Neuron (in vitro differentiated cells): ENCODE data around the gene SERPINA3.
"Not testable (repeated sequence)": the region's sequence is repeated elsewhere in the genome, so short reads cannot be mapped to it uniquely, and the experiment has no call there.

Source experiments
- H2AFZ ChIP-seq: one replicate; pipeline ENCODE4 v1.6.1; 2013; ENCODE audit warnings: low read depth, mild to moderate bottlenecking, inconsistent platforms, low read length, moderate library complexity
- H3K27me3 ChIP-seq: one replicate; pipeline ENCODE4 v1.6.1; 2013; ENCODE audit warnings: low read length; ENCODE audit not compliant: insufficient read depth
- H3K36me3 ChIP-seq: one replicate; pipeline ENCODE4 v1.6.1; 2013; ENCODE audit warnings: low read length; ENCODE audit not compliant: insufficient read depth
- H3K4me1 ChIP-seq: one replicate; pipeline ENCODE4 v1.6.1; 2013; ENCODE audit warnings: low read length; ENCODE audit not compliant: insufficient read depth
- H3K4me3 ChIP-seq: 2 replicates; pipeline ENCODE4 v1.5.1; 2013; ENCODE audit warnings: mild to moderate bottlenecking, low read length, moderate library complexity
- H3K9me3 ChIP-seq: one replicate; pipeline ENCODE4 v1.6.1; 2013; ENCODE audit warnings: low read length

The SERPINA3 gene

GRCh38 chr14:94635154-94635553 is 23.0 kb downstream of the SERPINA3 start:
- H2AFZ ChIP-seq: no peak overlapping the region
- H3K4me3 ChIP-seq: no peak overlapping the region
- no peaks in the 10 kb centered on the region for H3K9me3 ChIP-seq
- no peaks in the 10 kb centered on the region for H3K27me3 ChIP-seq
- no peaks in the 10 kb centered on the region for H3K4me1 ChIP-seq
- no peaks in the 10 kb centered on the region for H3K36me3 ChIP-seq

- H3K36me3 ChIP-seq: no peaks in the 10 kb centered on the region
- no peak overlapping the region for H3K4me3 ChIP-seq
- no peaks in the 10 kb centered on the region for H3K4me1 ChIP-seq
- no peaks in the 10 kb centered on the region for H3K9me3 ChIP-seq
- no peaks in the 10 kb centered on the region for H3K27me3 ChIP-seq
- H2AFZ ChIP-seq: no peak overlapping the region
These were observed 24.7 kb downstream of the SERPINA3 start for GRCh38 chr14:94636744-94637412.

GRCh38 chr14:94637814-94638213 is 25.6 kb downstream of the SERPINA3 start:
- not testable (repeated sequence) for H2AFZ ChIP-seq, H3K4me1 ChIP-seq, H3K9me3 ChIP-seq, H3K4me3 ChIP-seq, H3K36me3 ChIP-seq, H3K27me3 ChIP-seq

GRCh38 chr14:94638339-94638738 is 26.1 kb downstream of the SERPINA3 start:
- no peaks in the 10 kb centered on the region for H3K9me3 ChIP-seq
- no peak overlapping the region for H2AFZ ChIP-seq
- H3K4me1 ChIP-seq: no peaks in the 10 kb centered on the region
- no peak overlapping the region for H3K4me3 ChIP-seq
- no peaks in the 10 kb centered on the region for H3K27me3 ChIP-seq
- no peaks in the 10 kb centered on the region for H3K36me3 ChIP-seq

- H3K27me3 ChIP-seq: no peaks in the 10 kb centered on the region
- H3K4me3 ChIP-seq: no peak overlapping the region
- no peaks in the 10 kb centered on the region for H3K9me3 ChIP-seq
- no peak overlapping the region for H2AFZ ChIP-seq
- no peaks in the 10 kb centered on the region for H3K36me3 ChIP-seq
- H3K4me1 ChIP-seq: no peaks in the 10 kb centered on the region
These were observed 27.0 kb downstream of the SERPINA3 start for GRCh38 chr14:94638961-94639817.

- Histone ChIP-seq H2AFZ (no peak overlapping the region), H3K36me3 (no peaks in the 10 kb centered on the region), H3K4me1 (no peaks in the 10 kb centered on the region), H3K4me3 (no peak overlapping the region), H3K9me3 (no peaks in the 10 kb centered on the region), H3K27me3 (no peaks in the 10 kb centered on the region)
These were observed 28.8 kb downstream of the SERPINA3 start for GRCh38 chr14:94640721-94641631.

GRCh38 chr14:94641632-94641955 is 29.4 kb downstream of the SERPINA3 start:
- H3K4me3 ChIP-seq: no peak overlapping the region
- H3K9me3 ChIP-seq: no peaks in the 10 kb centered on the region
- H3K27me3 ChIP-seq: no peaks in the 10 kb centered on the region
- H2AFZ ChIP-seq: no peak overlapping the region
- no peaks in the 10 kb centered on the region for H3K36me3 ChIP-seq
- no peaks in the 10 kb centered on the region for H3K4me1 ChIP-seq

GRCh38 chr14:94643316-94644101 is 31.3 kb downstream of the SERPINA3 start:
- no peaks in the 10 kb centered on the region for H3K9me3 ChIP-seq
- H3K4me1 ChIP-seq: no peaks in the 10 kb centered on the region
- no peaks in the 10 kb centered on the region for H3K27me3 ChIP-seq
- H3K36me3 ChIP-seq: no peaks in the 10 kb centered on the region
- H2AFZ ChIP-seq: no peak overlapping the region
- no peak overlapping the region for H3K4me3 ChIP-seq

- no peaks in the 10 kb centered on the region for H3K4me1 ChIP-seq
- no peak overlapping the region for H2AFZ ChIP-seq
- H3K4me3 ChIP-seq: no peak overlapping the region
- H3K36me3 ChIP-seq: no peaks in the 10 kb centered on the region
- H3K27me3 ChIP-seq: no peaks in the 10 kb centered on the region
- H3K9me3 ChIP-seq: no peaks in the 10 kb centered on the region
These were observed 31.9 kb downstream of the SERPINA3 start for GRCh38 chr14:94644102-94644535.

GRCh38 chr14:94646066-94646465 is 33.9 kb downstream of the SERPINA3 start:
- H2AFZ ChIP-seq: no peak overlapping the region
- no peaks in the 10 kb centered on the region for H3K27me3 ChIP-seq
- H3K9me3 ChIP-seq: no peaks in the 10 kb centered on the region

GRCh38 chr14:94646481-94646880 is 34.3 kb downstream of the SERPINA3 start:
- Histone ChIP-seq H3K9me3 (no peaks in the 10 kb centered on the region), H2AFZ (no peak overlapping the region), H3K4me1 (no peaks in the 10 kb centered on the region), H3K36me3 (no peaks in the 10 kb centered on the region), H3K4me3 (no peak overlapping the region), H3K27me3 (no peaks in the 10 kb centered on the region)

More at GRCh38 chr14:94646066-94646465, 33.9 kb downstream of the SERPINA3 start:
- no peaks in the 10 kb centered on the region for H3K4me1 ChIP-seq
- no peak overlapping the region for H3K4me3 ChIP-seq
- no peaks in the 10 kb centered on the region for H3K36me3 ChIP-seq

GRCh38 chr14:94648801-94649200 is 36.6 kb downstream of the SERPINA3 start:
- Histone ChIP-seq H3K4me3 (no peak overlapping the region), H2AFZ (no peak overlapping the region), H3K27me3 (no peaks in the 10 kb centered on the region), H3K36me3 (no peaks in the 10 kb centered on the region), H3K4me1 (no peaks in the 10 kb centered on the region), H3K9me3 (no peaks in the 10 kb centered on the region)
